Left colon (tissue), 2 donors: ENCODE results near the gene RAB3IL1. TPM values are rescaled to one million over a fixed set of nuclear protein-coding genes. Genes with fewer than 3 reads are reported as not detected.

Experiments
- ATAC-seq: fragments of 200-7000 bp; cut with Tn5 transposase; one replicate; pipeline ENCODE4 v1.9.1; 2020; ENCODE audit warnings: mild to moderate bottlenecking, moderate library complexity
- DNase-seq, 2 donors: peaks; one replicate each; pipeline ENCODE4 v3.0.0-alpha.2; 2020
- intact Hi-C, 2 donors: fragments of 100-400 bp; cut with DNase I in 1 of 2; cut with micrococcal nuclease in 1 of 2; formaldehyde crosslinking; loops; one replicate each; pipeline versions ENCODE4 v1.11.2 to v1.14.0; 2022; cut with DNase I, micrococcal nuclease
- total RNA-seq, 2 donors: library from RNA; stranded (reverse); fragmentation: NEBNext Ultra II Directional; extraction: Animal tissue kit (Norgen Biotek cat#: 25700); gene quantifications; one replicate each; pipeline ENCODE4 v1.2.1, GENCODE V29; 2021
- donor health status: DM: no; HTN: no; CAD: no.
- donor health status: DM: yes; HTN: yes; CAD: no.

RAB3IL1 gene
- total RNA-seq, 2 donors from 2014 or later, result 3.1 to 7.0 TPM

GRCh38 chr11:61881397-61881796 lies 36.0 kb downstream of the RAB3IL1 start:
- DNase-seq, result no peak
- no peak for ATAC-seq
- intact Hi-C loops, result no loop called here

- ATAC-seq, result no peak
- intact Hi-C loops, result no loop called here
- no peak for DNase-seq
Observed at GRCh38 chr11:61880454-61880853, 36.9 kb downstream of the RAB3IL1 start.

GRCh38 chr11:61880031-61880430 lies 37.3 kb downstream of the RAB3IL1 start:
- DNase-seq (no peak), ATAC-seq (no peak)
- intact Hi-C loops, result no loop called here

GRCh38 chr11:61879152-61879551 lies 38.2 kb downstream of the RAB3IL1 start:
- ATAC-seq, result no peak
- intact Hi-C loops, result no loop called here
- no peak for DNase-seq

- no peak for ATAC-seq
- intact Hi-C loops, result no loop called here
- no peak for DNase-seq
Observed at GRCh38 chr11:61875698-61876097, 41.7 kb downstream of the RAB3IL1 start.

GRCh38 chr11:61874853-61875252 lies 42.5 kb downstream of the RAB3IL1 start:
- ATAC-seq, result no peak
- intact Hi-C loops, result no loop called here
- no peak for DNase-seq

- ATAC-seq, result no peak
- intact Hi-C loops, result no loop called here
- no peak for DNase-seq
Observed at GRCh38 chr11:61874377-61874809, 43.0 kb downstream of the RAB3IL1 start.

- DNase-seq, result no peak
- intact Hi-C loops, result no loop called here
- ATAC-seq, result no peak
Observed at GRCh38 chr11:61873588-61874376, 43.6 kb downstream of the RAB3IL1 start.

GRCh38 chr11:61872935-61873565 lies 44.3 kb downstream of the RAB3IL1 start:
- intact Hi-C loops, result no loop called here
- DNase-seq (no peak), ATAC-seq (no peak)

- DNase-seq (peak; percentile 56 to 75), ATAC-seq (peak; percentile 94)
- intact Hi-C loops, result no loop called here
Observed at GRCh38 chr11:61871158-61871597, 46.2 kb downstream of the RAB3IL1 start.

GRCh38 chr11:61870541-61871031 lies 46.8 kb downstream of the RAB3IL1 start:
- intact Hi-C loops, result no loop called here
- ATAC-seq (peak; percentile 57), DNase-seq (no peak)

- ATAC-seq (no peak), DNase-seq (no peak)
- intact Hi-C loops, result no loop called here
Observed at GRCh38 chr11:61869708-61870451, 47.5 kb downstream of the RAB3IL1 start.

GRCh38 chr11:61869429-61869707 lies 48.0 kb downstream of the RAB3IL1 start:
- no peak for ATAC-seq
- intact Hi-C loops, result no loop called here
- no peak for DNase-seq

- ATAC-seq (no peak), DNase-seq (no peak)
- intact Hi-C loops, result no loop called here
Observed at GRCh38 chr11:61868571-61869428, 48.6 kb downstream of the RAB3IL1 start.

- DNase-seq (no peak), ATAC-seq (no peak)
- intact Hi-C loops, result no loop called here
Observed at GRCh38 chr11:61866958-61867343, 50.4 kb downstream of the RAB3IL1 start.

GRCh38 chr11:61866231-61866957 lies 51.0 kb downstream of the RAB3IL1 start:
- intact Hi-C loops, result no loop called here
- DNase-seq, result no peak
- no peak for ATAC-seq

GRCh38 chr11:61864814-61865775 lies 52.3 kb downstream of the RAB3IL1 start:
- ATAC-seq (no peak), DNase-seq (no peak)
- intact Hi-C loops, result no loop called here
